Tibial nerve (tissue), 4 donors: Measurements from ENCODE around the gene C1orf116.

ENCODE experiments used
- CTCF ChIP-seq, 5 experiments: fragments of 200-600 bp in 3 of 5; fragments of 450-650 bp in 2 of 5; sonication (generic) in 3 of 5; IDR thresholded peaks; one replicate each; pipeline ENCODE4 v1.5.1; 2016 to 2019; ENCODE audit warnings: antibody characterized with exemption in 5 of 5, mild to moderate bottlenecking in 3 of 5, moderate library complexity in 2 of 5
- EP300 ChIP-seq, 2 donors: sonication (generic); formaldehyde crosslinking; IDR thresholded peaks; one replicate each; pipeline ENCODE4 v1.6.1; 2017; ENCODE audit warnings: antibody characterized with exemption in 2 of 2, mild to moderate bottlenecking in 1 of 2
- POLR2A ChIP-seq, 2 donors: fragments of 450-650 bp; IDR thresholded peaks; one replicate each; pipeline ENCODE4 v1.6.1; 2017; ENCODE audit warnings: antibody characterized with exemption in 2 of 2, mild to moderate bottlenecking in 2 of 2, moderate library complexity in 2 of 2

GRCh38 chr1:207019661-207020060, 12.9 kb downstream of the C1orf116 start:
- no peak for TF ChIP-seq CTCF (IDR thresholded peaks at IDR 0.05)
- TF ChIP-seq EP300 (IDR thresholded peaks at IDR 0.05) = no peak
- no peak for TF ChIP-seq POLR2A (IDR thresholded peaks at IDR 0.05)
